Fibroblast of skin of right biceps (primary cell): ENCODE measurements around the gene HHEX.
"Not testable (repeated sequence)": the region's sequence is repeated elsewhere in the genome, so short reads cannot be mapped to it uniquely, and the experiment has no call there.

Experiments used
- DNase-seq: peaks from one replicate; pipeline ENCODE4 v3.0.0-alpha.2; 2013

The HHEX gene

GRCh38 chr10:92737484-92737883 is 47.7 kb downstream of the HHEX start:
- DNase-seq, result no peak

GRCh38 chr10:92740762-92741161 is 51.0 kb downstream of the HHEX start:
- DNase-seq, result no peak

GRCh38 chr10:92741741-92742140 is 52.0 kb downstream of the HHEX start:
- DNase-seq, result not testable (repeated sequence)

- DNase-seq, result no peak
These were observed 52.8 kb downstream of the HHEX start for GRCh38 chr10:92742331-92743228.
